NB4 (cell line): ENCODE measurements around the gene FABP7.

ENCODE experiments used
- POLR2A ChIP-seq: IDR thresholded peaks from 2 replicates; pipeline ENCODE4 v1.6.1; 2011; ENCODE audit warnings: mild to moderate bottlenecking; ENCODE audit not compliant: insufficient read length; ENCODE audit errors: extremely low read depth
- TF ChIP-seq, protein P1 (sequence below): IDR thresholded peaks from one replicate; pipeline ENCODE4 v1.5.1; 2012; ENCODE audit warnings: low read depth, low read length

GRCh38 chr6:122808121-122808885 lies 28.8 kb downstream of the FABP7 start:
- TF ChIP-seq, protein P1, sequence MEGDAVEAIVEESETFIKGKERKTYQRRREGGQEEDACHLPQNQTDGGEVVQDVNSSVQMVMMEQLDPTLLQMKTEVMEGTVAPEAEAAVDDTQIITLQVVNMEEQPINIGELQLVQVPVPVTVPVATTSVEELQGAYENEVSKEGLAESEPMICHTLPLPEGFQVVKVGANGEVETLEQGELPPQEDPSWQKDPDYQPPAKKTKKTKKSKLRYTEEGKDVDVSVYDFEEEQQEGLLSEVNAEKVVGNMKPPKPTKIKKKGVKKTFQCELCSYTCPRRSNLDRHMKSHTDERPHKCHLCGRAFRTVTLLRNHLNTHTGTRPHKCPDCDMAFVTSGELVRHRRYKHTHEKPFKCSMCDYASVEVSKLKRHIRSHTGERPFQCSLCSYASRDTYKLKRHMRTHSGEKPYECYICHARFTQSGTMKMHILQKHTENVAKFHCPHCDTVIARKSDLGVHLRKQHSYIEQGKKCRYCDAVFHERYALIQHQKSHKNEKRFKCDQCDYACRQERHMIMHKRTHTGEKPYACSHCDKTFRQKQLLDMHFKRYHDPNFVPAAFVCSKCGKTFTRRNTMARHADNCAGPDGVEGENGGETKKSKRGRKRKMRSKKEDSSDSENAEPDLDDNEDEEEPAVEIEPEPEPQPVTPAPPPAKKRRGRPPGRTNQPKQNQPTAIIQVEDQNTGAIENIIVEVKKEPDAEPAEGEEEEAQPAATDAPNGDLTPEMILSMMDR, result no peak
- TF ChIP-seq POLR2A, result no peak
